LNCAP (cell line): ENCODE data around the gene CS.

Experiments used
- TF ChIP-seq, protein P1 (sequence below): fragments of 450-650 bp; IDR thresholded peaks from 2 replicates; pipeline ENCODE4 v1.5.1; 2017; ENCODE audit warnings: mild to moderate bottlenecking

CS gene

DNA sequence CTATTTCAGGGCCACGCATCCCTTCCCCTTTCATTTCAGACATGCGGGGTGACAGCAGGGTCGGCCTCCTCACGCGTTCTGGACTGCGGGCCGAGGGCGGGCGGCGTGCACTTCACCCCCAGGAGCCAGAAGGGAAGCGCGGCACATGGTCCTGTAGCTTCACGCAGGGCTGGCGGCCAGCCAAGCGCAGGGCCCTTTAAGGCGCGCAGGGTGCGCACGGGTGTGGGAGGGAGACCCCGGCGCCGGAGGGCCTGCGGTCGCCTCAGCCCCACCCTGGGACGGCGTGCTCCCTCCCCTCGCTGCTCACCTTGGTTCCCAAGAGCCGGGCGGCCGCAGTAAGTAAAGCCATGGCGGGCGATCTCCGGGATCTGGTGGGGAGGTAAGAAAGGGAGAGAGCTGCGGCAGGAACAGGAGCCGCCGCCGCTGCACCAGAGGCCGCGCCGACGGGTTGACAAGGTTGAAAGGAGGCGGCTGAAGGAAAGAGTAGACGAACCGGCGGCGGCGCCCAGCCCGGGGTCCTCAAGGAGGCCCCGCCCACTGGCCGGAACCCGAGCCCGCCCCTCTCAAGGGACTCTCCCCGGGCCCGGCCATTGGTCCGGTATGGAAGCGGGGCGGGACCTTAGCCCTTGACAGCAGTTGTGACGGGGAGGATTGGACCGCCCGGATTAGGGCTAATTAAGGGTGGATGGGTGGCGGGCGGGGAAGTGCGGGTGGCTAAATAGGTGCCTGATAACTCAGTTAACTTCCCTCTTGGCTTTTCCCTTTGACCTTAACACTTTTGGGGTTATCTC, at the start of gene CS:
Gene CS (minus strand): TSS at position 478 of the 791 bp plus-strand sequence. CDS start 129 bp downstream, at position 349.
- TF ChIP-seq, protein P1, sequence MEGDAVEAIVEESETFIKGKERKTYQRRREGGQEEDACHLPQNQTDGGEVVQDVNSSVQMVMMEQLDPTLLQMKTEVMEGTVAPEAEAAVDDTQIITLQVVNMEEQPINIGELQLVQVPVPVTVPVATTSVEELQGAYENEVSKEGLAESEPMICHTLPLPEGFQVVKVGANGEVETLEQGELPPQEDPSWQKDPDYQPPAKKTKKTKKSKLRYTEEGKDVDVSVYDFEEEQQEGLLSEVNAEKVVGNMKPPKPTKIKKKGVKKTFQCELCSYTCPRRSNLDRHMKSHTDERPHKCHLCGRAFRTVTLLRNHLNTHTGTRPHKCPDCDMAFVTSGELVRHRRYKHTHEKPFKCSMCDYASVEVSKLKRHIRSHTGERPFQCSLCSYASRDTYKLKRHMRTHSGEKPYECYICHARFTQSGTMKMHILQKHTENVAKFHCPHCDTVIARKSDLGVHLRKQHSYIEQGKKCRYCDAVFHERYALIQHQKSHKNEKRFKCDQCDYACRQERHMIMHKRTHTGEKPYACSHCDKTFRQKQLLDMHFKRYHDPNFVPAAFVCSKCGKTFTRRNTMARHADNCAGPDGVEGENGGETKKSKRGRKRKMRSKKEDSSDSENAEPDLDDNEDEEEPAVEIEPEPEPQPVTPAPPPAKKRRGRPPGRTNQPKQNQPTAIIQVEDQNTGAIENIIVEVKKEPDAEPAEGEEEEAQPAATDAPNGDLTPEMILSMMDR, result no peak

DNA sequence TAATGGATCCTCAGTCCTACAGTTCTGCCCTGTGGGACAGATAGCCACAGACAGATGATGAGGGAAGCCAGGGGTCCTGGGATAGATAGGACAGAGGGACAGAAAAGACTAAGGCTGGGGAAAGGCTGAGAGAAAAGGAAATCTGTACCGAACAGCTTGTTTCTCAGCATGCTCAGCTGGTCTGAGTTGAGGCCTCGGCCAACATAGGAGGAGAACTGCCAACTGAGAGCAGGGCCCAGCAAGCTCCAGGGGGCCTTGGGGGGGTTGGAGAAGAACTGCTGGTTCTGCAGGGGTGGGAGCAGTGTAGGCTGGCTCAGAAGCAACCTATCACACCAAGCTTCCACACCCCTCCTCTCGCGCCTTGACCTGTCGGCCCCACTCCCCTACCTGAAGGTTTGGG, 48.6 kb upstream of the CS start:
- TF ChIP-seq, protein P1, result no peak

DNA sequence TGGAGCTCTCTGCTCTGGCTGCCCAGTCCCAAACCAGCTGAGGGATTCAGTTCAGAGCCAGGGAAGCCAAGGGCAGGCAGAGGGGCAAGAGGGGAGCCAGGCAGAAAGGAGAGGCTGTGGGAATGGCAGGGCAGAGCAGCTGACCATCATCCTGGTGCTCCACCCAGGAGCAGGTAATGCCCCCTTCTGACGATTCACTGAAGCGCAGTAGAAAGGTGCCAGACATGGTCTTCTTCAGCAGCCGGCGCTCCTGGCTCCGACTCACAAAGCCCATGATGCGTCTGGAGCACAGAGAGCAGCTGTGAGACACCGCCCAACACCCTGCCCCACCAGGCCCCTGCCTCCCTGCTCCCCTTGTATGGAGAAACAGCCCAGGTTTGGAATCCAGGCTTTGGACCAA, 46.5 kb upstream of the CS start:
- TF ChIP-seq, protein P1, result no peak

DNA sequence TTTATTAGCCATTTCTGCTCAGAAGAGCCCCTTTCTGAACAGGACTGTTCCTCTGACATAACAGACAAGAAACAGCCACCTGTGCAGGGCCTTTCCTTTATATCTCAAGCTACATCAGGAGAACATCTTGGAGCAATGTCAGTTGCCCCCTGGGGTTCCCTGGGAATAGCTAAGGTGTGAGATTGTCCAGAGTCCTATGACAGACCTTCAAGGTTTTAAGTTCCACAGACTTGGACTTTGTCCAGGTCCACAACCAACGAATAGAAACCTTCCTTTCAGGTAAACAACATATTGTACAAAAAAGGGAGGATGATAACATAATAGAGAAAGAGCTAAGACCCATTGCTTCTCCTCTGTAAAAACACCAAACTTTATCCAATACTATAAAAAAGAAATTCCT, 41.5 kb upstream of the CS start:
- TF ChIP-seq, protein P1, result no peak

DNA sequence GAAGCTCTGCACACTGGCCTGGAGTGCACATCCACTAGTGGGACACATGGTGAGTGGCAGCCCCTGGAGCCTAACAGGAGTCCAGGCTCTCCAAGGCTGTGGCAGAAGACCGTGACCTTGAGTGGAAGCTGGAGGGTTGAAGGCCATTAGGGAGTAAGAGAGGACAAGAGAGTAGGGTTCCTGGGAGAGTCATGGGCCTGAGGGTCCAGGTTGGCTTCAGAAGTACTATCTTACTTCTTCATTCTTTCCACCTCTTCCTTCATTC, 39.0 kb upstream of the CS start:
- TF ChIP-seq, protein P1, result no peak

DNA sequence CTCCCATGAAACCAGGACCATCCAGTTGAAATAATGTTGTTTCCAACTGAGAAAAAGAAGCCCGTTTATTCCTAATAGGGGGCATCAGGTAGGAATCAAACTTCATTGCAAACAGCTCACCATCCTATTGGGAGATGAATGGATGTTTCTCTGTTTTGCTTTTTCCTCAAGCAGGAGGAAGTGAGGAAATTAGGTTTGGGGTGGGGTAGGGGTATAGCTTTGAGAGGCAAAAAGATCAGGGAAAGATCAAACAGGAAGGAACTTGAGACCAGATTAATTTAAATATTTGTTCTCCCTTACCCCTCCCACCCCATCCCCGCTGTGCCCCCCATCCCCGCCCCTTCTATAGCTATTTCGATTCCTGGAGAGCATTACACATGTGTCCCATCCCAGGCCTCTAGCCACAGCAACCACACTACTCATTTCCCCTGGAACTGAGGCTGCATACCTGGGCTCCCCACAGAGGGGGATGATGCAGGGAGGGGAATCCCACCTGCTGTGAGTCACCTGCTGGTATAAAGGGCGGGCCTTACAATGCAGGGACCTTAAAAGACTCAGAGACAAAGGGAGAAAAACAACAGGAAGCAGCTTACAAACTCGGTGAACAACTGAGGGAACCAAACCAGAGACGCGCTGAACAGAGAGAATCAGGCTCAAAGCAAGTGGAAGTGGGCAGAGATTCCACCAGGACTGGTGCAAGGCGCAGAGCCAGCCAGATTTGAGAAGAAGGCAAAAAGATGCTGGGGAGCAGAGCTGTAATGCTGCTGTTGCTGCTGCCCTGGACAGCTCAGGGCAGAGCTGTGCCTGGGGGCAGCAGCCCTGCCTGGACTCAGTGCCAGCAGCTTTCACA, 38.4 kb upstream of the CS start, which contains the start of gene IL23A:
Gene IL23A (plus strand): TSS at position 577 of the 850 bp plus-strand sequence. CDS start 161 bp downstream, at position 738.
- TF ChIP-seq, protein P1, result no peak

DNA sequence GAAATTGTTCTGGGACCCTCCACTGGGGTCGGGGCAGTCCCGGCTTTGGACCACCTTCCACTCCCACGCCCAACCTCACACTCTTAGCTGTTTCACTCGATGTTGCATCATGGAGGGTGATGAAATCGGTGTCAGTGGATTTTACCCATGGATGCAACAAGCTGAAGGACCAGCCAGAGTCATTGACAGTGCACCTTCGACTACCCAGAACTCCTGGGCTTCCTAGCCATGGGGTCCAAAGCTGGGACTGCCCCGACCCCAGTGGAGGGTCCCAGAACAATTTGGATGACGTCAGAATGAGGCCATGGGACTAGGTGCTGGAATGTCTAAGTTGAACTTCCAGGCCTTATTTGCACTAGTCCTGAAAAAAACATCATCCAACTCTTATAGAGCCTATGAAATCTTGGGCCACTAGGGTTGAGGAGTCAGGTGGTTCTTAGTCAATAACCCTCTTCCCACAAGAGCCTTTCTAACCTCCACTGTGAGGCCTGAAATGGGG, 37.7 kb upstream of the CS start:
- TF ChIP-seq, protein P1, result no peak
